ENCODE data around the gene GRM7. TPM values are rescaled to one million over a fixed set of nuclear protein-coding genes. Genes with fewer than 3 reads are reported as not detected.
A peak's percentile ranks its signal among the peaks of the same experiment; 100 is the strongest.
"Not testable (repeated sequence)": the region's sequence is repeated elsewhere in the genome, so short reads cannot be mapped to it uniquely, and the experiment has no call there.

GRM7 gene
- total and polyA plus RNA-seq, 2 experiments from 2014 or later: 0.62 to 1.7 TPM

- H3K27me3 ChIP-seq: no peaks in the 10 kb centered on the region
- DNase-seq (ENCODE audit: low read depth in 1 of 2, low spot score in 1 of 2): no peak
- no peaks in the 10 kb centered on the region for H3K9me3 ChIP-seq (ENCODE audit: low read depth)
- no peak overlapping the region for H3K27ac ChIP-seq
- no peak overlapping the region for H3K4me3 ChIP-seq
- H3K36me3 ChIP-seq: no peaks in the 10 kb centered on the region
- TF ChIP-seq CTCF (IDR thresholded peaks at IDR 0.05; ENCODE audit: low read depth, low read length): no peak
- no peaks in the 10 kb centered on the region for H3K4me1 ChIP-seq (ENCODE audit: low read depth)
These were observed 61.0 kb downstream of the GRM7 start for GRCh38 chr3:6921876-6922275.

- Histone ChIP-seq H3K4me3 (no peak overlapping the region), H3K27ac (no peak overlapping the region), H3K27me3 (no peaks in the 10 kb centered on the region), H3K4me1 (ENCODE audit: low read depth) (no peaks in the 10 kb centered on the region), H3K36me3 (no peaks in the 10 kb centered on the region), H3K9me3 (ENCODE audit: low read depth) (no peaks in the 10 kb centered on the region)
- no peak for DNase-seq (ENCODE audit: low read depth in 1 of 2, low spot score in 1 of 2)
- TF ChIP-seq CTCF (IDR thresholded peaks at IDR 0.05; ENCODE audit: low read depth, low read length): no peak
These were observed 67.1 kb downstream of the GRM7 start for GRCh38 chr3:6928064-6928463.

GRCh38 chr3:6929918-6930317 is 69.0 kb downstream of the GRM7 start:
- Histone ChIP-seq H3K27ac (no peak overlapping the region), H3K9me3 (ENCODE audit: low read depth) (no peaks in the 10 kb centered on the region), H3K4me1 (ENCODE audit: low read depth) (no peaks in the 10 kb centered on the region), H3K36me3 (no peaks in the 10 kb centered on the region), H3K4me3 (no peak overlapping the region), H3K27me3 (no peaks in the 10 kb centered on the region)
- no peak for DNase-seq (ENCODE audit: low read depth in 1 of 2, low spot score in 1 of 2)
- TF ChIP-seq CTCF (IDR thresholded peaks at IDR 0.05; ENCODE audit: low read depth, low read length): no peak

GRCh38 chr3:6935418-6935817 is 74.5 kb downstream of the GRM7 start:
- not testable (repeated sequence) for H3K36me3 ChIP-seq; H3K27ac ChIP-seq; H3K4me3 ChIP-seq; H3K9me3 ChIP-seq (ENCODE audit: low read depth); H3K27me3 ChIP-seq; H3K4me1 ChIP-seq (ENCODE audit: low read depth); DNase-seq (ENCODE audit: low read depth in 1 of 2, low spot score in 1 of 2)

- no peaks in the 10 kb centered on the region for H3K27me3 ChIP-seq
- no peak overlapping the region for H3K27ac ChIP-seq
- no peaks in the 10 kb centered on the region for H3K4me1 ChIP-seq (ENCODE audit: low read depth)
- no peak overlapping the region for H3K4me3 ChIP-seq
- H3K9me3 ChIP-seq (ENCODE audit: low read depth): no peaks in the 10 kb centered on the region
- H3K36me3 ChIP-seq: no peaks in the 10 kb centered on the region
- DNase-seq (ENCODE audit: low read depth in 1 of 2, low spot score in 1 of 2): no peak
- no peak for TF ChIP-seq CTCF (IDR thresholded peaks at IDR 0.05; ENCODE audit: low read depth, low read length)
These were observed 75.1 kb downstream of the GRM7 start for GRCh38 chr3:6935970-6936369.

- no peaks in the 10 kb centered on the region for H3K27me3 ChIP-seq
- no peak overlapping the region for H3K27ac ChIP-seq
- peak in 1 of 2 donors; percentile 65 for DNase-seq (ENCODE audit: low read depth in 1 of 2, low spot score in 1 of 2)
- H3K4me3 ChIP-seq: no peak overlapping the region
- H3K36me3 ChIP-seq: no peaks in the 10 kb centered on the region
- peaks cover 6% of the 10 kb centered on the region for H3K4me1 ChIP-seq (ENCODE audit: low read depth)
- H3K9me3 ChIP-seq (ENCODE audit: low read depth): no peaks in the 10 kb centered on the region
- no peak for TF ChIP-seq CTCF (IDR thresholded peaks at IDR 0.05; ENCODE audit: low read depth, low read length)
These were observed 101.9 kb downstream of the GRM7 start for GRCh38 chr3:6962801-6963200.
